ENCODE results near the gene SULT4A1.

GRCh38 chr22:43883719-43884415 lies 21.6 kb upstream of the SULT4A1 start:
- TF ChIP-seq, protein P1, sequence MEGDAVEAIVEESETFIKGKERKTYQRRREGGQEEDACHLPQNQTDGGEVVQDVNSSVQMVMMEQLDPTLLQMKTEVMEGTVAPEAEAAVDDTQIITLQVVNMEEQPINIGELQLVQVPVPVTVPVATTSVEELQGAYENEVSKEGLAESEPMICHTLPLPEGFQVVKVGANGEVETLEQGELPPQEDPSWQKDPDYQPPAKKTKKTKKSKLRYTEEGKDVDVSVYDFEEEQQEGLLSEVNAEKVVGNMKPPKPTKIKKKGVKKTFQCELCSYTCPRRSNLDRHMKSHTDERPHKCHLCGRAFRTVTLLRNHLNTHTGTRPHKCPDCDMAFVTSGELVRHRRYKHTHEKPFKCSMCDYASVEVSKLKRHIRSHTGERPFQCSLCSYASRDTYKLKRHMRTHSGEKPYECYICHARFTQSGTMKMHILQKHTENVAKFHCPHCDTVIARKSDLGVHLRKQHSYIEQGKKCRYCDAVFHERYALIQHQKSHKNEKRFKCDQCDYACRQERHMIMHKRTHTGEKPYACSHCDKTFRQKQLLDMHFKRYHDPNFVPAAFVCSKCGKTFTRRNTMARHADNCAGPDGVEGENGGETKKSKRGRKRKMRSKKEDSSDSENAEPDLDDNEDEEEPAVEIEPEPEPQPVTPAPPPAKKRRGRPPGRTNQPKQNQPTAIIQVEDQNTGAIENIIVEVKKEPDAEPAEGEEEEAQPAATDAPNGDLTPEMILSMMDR (IDR thresholded peaks at IDR 0.05) = no peak
- TF ChIP-seq POLR2A (IDR thresholded peaks at IDR 0.05) = no peak
- TF ChIP-seq EP300 (IDR thresholded peaks at IDR 0.05) = no peak
